Measurements from ENCODE around the gene XKR3. TPM values are rescaled to one million over a fixed set of nuclear protein-coding genes. Genes with fewer than 3 reads are reported as not detected.

XKR3 gene
- total RNA-seq, 2 donors from 2014 or later = not detected

DNA sequence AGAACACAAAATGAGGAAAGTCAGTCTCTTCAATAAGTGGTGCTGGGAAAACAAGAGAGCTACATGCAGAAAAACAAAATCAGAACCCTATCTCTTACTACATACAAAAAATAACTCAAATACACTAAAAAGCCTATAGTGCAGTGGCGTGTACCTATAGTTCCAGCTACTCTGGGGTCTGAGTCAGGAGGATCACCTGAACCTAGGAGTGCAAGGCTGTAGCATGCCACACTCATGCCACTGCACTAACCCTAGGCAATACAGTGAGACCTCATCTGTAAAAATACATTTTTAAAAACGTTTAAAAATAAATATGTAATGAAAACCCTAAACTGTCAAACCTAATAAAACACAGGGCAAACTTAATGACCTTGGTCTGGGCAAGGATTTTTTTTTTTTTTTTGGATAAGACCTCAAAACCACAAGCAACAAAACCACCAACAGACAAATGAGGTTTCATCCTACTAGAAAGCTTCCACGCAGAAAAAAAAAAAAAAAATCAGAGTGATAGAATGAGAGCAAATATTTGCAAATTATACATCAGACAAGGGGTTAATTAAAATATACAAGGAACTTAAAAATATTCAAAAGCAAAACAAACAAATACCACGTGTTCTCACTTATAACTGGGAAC is 35.2 kb downstream of the XKR3 start:
- peaks cover 28% of the 10 kb centered on the region for H3K4me1 Mint-ChIP-seq
- TF ChIP-seq, protein P1, sequence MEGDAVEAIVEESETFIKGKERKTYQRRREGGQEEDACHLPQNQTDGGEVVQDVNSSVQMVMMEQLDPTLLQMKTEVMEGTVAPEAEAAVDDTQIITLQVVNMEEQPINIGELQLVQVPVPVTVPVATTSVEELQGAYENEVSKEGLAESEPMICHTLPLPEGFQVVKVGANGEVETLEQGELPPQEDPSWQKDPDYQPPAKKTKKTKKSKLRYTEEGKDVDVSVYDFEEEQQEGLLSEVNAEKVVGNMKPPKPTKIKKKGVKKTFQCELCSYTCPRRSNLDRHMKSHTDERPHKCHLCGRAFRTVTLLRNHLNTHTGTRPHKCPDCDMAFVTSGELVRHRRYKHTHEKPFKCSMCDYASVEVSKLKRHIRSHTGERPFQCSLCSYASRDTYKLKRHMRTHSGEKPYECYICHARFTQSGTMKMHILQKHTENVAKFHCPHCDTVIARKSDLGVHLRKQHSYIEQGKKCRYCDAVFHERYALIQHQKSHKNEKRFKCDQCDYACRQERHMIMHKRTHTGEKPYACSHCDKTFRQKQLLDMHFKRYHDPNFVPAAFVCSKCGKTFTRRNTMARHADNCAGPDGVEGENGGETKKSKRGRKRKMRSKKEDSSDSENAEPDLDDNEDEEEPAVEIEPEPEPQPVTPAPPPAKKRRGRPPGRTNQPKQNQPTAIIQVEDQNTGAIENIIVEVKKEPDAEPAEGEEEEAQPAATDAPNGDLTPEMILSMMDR (conservative IDR thresholded peaks at IDR 0.05) = no peak
- Histone ChIP-seq H3K27me3 (ENCODE audit: control insufficient read depth, insufficient read depth, low read length, poor library complexity, severe bottlenecking) (no peaks in the 10 kb centered on the region), H3K36me3 (ENCODE audit: control insufficient read depth, insufficient read depth, low read length) (no peaks in the 10 kb centered on the region), H3K4me1 (ENCODE audit: control insufficient read depth, insufficient read depth, low read length) (no peaks in the 10 kb centered on the region), H3K4me3 (ENCODE audit: low read length) (no peak overlapping the region), H3K9ac (ENCODE audit: extremely low read depth, low read length, poor library complexity, severe bottlenecking) (no peak overlapping the region), H3K27ac (ENCODE audit: low read depth, low read length) (no peak overlapping the region), H3K9me3 (ENCODE audit: control insufficient read depth, low read length) (peaks cover 45% of the 10 kb centered on the region)
- no peaks in the 10 kb centered on the region for H3K36me3 Mint-ChIP-seq (ENCODE audit: low read depth)
- H3K27me3 Mint-ChIP-seq (ENCODE audit: insufficient read depth) = no peaks in the 10 kb centered on the region
- no peak overlapping the region for H3K27ac Mint-ChIP-seq
- DNase-seq = no peak
- 41 to 75% methylated on average over 1 to 2 of the region's 4 CpGs for WGBS, 2 experiments (ENCODE audit: insufficient coverage in 1 of 2, insufficient read length in 1 of 2)
- H3K9me3 Mint-ChIP-seq = no peaks in the 10 kb centered on the region
- H3K4me3 Mint-ChIP-seq = no peak overlapping the region

GRCh38 chr22:16783930-16784354 is 41.3 kb downstream of the XKR3 start:
- Histone ChIP-seq H3K9ac (ENCODE audit: extremely low read depth, low read length, poor library complexity, severe bottlenecking) (no peak overlapping the region), H3K27ac (ENCODE audit: low read depth, low read length) (no peak overlapping the region), H3K36me3 (ENCODE audit: control insufficient read depth, insufficient read depth, low read length) (no peaks in the 10 kb centered on the region), H3K4me1 (ENCODE audit: control insufficient read depth, insufficient read depth, low read length) (no peaks in the 10 kb centered on the region), H3K27me3 (ENCODE audit: control insufficient read depth, insufficient read depth, low read length, poor library complexity, severe bottlenecking) (no peaks in the 10 kb centered on the region), H3K9me3 (ENCODE audit: control insufficient read depth, low read length) (peaks cover 39% of the 10 kb centered on the region), H3K4me3 (ENCODE audit: low read length) (no peak overlapping the region)
- Mint-ChIP-seq H3K9me3 (no peaks in the 10 kb centered on the region), H3K4me1 (peaks cover 7% of the 10 kb centered on the region), H3K4me3 (no peak overlapping the region), H3K27me3 (ENCODE audit: insufficient read depth) (no peaks in the 10 kb centered on the region), H3K27ac (no peak overlapping the region), H3K36me3 (ENCODE audit: low read depth) (no peaks in the 10 kb centered on the region)
- 75 to 78% methylated on average over 6 to 8 of the region's 8 CpGs for WGBS, 2 experiments (ENCODE audit: insufficient coverage in 1 of 2, insufficient read length in 1 of 2)
- TF ChIP-seq, protein P1 (conservative IDR thresholded peaks at IDR 0.05) = peak; percentile 80
- DNase-seq = peak; percentile 65

- no peaks in the 10 kb centered on the region for H3K9me3 Mint-ChIP-seq
- no peaks in the 10 kb centered on the region for H3K36me3 Mint-ChIP-seq (ENCODE audit: low read depth)
- WGBS, 2 experiments (ENCODE audit: insufficient coverage in 1 of 2, insufficient read length in 1 of 2) = 66% methylated on average over 3 of the region's 4 CpGs; no CpG with 5 or more reads in 1 of the 2 experiments
Observed at GRCh38 chr22:16783453-16783852, 41.8 kb downstream of the XKR3 start.

More at GRCh38 chr22:16783453-16783852, 41.8 kb downstream of the XKR3 start:
- Histone ChIP-seq H3K9me3 (ENCODE audit: control insufficient read depth, low read length) (peaks cover 43% of the 10 kb centered on the region), H3K4me1 (ENCODE audit: control insufficient read depth, insufficient read depth, low read length) (no peaks in the 10 kb centered on the region), H3K36me3 (ENCODE audit: control insufficient read depth, insufficient read depth, low read length) (no peaks in the 10 kb centered on the region), H3K27ac (ENCODE audit: low read depth, low read length) (no peak overlapping the region), H3K4me3 (ENCODE audit: low read length) (no peak overlapping the region), H3K27me3 (ENCODE audit: control insufficient read depth, insufficient read depth, low read length, poor library complexity, severe bottlenecking) (no peaks in the 10 kb centered on the region), H3K9ac (ENCODE audit: extremely low read depth, low read length, poor library complexity, severe bottlenecking) (no peak overlapping the region)
- no peak for DNase-seq
- Mint-ChIP-seq H3K27ac (no peak overlapping the region), H3K27me3 (ENCODE audit: insufficient read depth) (no peaks in the 10 kb centered on the region), H3K4me1 (peaks cover 7% of the 10 kb centered on the region), H3K4me3 (no peak overlapping the region)
- TF ChIP-seq, protein P1 (conservative IDR thresholded peaks at IDR 0.05) = no peak
